ENCODE data around the gene STAT3.

The STAT3 gene

GRCh38 chr17:42289611-42290181 is 98.5 kb downstream of the STAT3 start:
- DNase-seq = no peak

GRCh38 chr17:42288803-42289610 is 99.2 kb downstream of the STAT3 start:
- peak; percentile 50 for DNase-seq

GRCh38 chr17:42287977-42288802 is 100.1 kb downstream of the STAT3 start, which contains the start of gene STAT5A:
TSS of gene STAT5A (plus strand) at chr17:42288498. CDS start at chr17:42289412, 914 bp downstream.
- peak; percentile 77 for DNase-seq

DNA sequence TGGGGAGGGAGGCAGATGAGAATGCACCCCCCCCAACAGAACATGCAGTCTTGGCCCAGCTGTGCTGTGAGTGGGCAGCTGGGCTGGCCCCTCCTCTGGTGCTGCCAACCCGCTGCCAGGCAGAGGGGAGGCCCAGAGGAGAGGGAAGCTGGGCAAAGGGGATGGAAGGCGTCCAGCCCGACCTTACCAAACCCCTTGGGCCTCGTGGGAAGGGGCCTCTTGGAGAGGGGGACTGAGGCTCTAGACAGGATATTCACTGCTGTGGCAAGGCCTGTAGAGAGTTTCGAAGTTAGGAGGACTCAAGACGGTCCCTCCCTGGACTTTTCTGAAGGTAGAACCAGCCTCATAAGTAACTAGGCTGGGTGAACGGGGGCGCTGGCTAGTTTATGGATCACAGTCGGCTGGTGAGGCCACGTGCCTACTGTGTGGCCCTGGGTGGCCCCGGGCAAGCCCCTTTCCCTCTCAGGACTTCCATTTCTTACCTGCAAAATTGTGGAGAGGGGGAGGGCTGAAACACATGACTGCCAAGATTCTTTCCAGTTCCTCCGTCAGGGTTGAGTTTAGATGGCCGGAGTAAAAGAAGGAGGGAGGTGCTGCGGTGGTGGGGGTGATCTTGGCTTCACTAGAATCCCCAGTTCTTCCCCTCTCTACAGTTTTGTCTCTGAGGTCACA is 100.8 kb downstream of the STAT3 start:
- peak; percentile 55 for DNase-seq

DNA sequence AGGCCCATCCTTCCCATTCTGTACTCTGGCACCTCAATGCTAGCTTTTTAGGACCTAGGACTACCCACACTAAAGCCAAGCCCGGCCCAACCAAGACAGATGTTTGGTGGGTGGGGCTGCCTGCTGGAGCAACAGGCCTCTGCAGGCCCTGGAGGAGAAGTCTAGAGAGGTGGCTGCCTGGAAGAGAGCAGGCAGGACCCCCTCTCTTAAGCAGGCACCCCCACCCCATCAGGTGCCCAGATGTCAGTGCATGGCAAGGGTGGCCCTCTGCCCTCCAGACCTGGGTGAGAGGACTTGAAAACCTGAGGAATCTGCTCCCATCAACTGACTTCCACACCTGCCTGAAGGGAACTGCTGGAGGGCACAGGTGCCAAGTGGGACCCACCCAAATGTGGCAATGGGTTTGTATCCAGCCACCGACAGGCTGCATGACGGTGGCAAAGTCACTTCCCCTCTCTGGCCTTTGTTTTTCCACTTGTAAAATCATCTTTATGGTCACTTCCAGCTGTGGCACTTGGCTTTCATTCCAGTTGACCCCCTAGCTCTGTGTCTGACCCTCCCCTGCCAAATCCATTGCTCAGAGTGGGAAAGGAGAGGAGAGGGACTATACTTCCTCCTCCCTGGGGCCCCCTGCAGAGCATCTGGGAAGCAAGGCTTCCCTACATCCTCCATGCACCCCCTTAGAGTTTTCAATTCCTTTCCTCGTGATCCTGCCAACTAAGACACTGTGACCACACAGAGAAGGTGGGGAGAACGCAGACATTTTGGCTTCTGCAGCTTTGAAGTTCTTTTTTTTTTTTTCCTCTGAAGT is 101.6 kb downstream of the STAT3 start:
- no peak for DNase-seq

GRCh38 chr17:42285346-42286050 is 102.7 kb downstream of the STAT3 start:
- no peak for DNase-seq

- DNase-seq = no peak
These were observed 103.7 kb downstream of the STAT3 start for GRCh38 chr17:42284566-42284965.

GRCh38 chr17:42284024-42284369 is 104.2 kb downstream of the STAT3 start:
- no peak for DNase-seq

DNA sequence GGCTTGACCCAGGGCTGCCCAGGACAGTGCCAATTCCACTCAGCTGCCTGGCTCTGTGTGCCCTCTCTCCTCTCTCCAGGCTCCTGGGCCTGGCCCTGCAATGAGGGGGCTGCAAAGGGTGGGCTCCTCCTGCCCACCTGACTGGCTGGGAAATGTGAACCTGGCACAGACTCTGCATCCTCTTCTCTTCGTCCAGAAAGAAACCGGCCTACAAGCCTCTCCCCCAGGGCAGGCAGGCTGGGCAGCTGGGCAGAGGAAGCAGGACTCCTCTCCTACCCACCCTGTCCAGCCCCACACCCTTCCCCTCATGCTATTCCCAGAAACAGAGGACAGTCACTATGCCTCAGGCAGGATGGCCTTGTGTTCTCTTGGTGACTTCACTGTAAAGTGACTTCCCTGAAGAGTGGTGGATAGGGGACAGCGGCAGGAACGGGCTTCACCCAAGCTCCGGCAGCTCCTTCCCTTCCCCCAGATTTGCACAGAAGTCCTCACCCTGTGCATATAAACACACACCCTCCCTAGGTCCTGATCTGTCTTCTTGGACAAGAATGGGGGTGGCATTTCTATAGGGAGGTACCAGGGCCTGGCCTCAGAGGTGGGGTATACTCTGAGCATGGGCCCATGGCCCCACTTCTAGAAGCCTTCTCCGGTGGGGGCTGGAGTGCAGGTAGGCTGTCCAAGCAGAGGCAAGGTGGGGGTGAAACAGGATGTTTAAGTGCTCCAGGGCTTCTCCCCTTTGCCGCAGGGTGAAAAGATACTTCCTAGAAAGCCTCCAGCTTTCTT is 104.8 kb downstream of the STAT3 start:
- DNase-seq = no peak

DNA sequence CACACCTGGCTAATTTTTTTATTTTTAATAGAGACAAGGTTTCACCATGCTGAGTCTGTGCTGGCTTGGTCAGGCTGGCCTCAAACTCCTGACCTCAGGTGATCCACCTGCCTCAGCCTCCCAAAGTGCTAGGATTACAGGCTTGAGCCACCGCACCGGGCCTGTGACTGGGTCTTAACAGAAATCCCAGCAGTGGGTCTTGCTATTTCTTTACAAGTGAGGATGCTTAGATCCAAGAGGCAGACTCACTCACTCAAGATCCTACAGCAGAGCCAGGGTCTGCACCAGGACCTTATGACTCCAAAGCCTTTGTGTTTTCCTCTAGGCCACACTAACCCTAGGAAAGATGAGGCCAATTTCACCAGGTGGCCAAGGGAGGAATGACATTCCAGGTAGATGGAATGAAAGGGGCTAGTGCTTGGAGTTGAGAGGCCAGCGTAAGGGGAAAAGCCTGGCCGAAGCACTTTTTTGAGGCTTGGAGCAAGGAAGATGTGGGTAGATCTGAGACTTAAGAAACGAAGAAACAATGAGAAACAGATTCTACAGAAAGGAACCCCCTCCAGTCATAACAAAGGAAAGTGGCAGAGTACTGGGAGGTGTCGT is 105.7 kb downstream of the STAT3 start:
- no peak for DNase-seq

GRCh38 chr17:42281571-42282096 is 106.6 kb downstream of the STAT3 start:
- no peak for DNase-seq

- no peak for DNase-seq
These were observed 108.2 kb downstream of the STAT3 start for GRCh38 chr17:42279776-42280630.

GRCh38 chr17:42277342-42277712 is 110.9 kb downstream of the STAT3 start:
- no peak for DNase-seq

DNA sequence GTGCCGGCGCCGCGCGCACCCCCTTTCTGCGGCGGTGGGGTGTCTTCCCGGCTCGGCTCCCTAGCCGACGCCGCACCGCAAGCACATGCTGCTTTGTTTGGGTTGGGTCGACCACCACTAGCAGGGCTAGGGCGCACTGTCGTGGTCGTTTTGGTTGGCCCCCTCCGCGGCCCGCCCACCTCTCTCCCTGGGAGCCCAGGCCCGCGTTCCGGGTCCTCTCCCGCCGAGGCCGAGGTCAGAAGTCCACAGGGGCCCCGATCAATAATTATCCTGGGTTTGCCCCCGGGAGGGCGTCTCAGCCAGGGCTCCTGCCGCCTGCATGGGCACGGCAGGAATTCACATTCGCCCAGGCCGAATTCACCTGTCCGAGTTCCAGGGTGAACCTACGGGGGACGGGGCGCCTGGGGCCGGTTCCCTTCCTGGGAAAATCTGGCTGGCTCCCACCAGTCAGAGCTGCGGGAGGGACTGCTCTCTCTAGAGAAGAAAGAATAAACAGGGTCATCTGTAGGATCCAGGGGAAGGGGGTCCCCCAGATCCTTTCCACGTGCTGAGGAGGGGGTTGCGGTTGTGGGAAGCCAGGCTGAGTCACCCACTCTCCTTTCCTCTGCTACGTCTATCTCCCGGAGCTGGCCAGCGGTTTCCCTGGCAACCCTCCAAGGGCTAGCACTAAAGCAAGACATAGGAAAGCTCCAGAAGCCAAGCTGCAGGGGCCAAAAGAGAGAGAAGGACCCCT is 111.5 kb downstream of the STAT3 start:
- no peak for DNase-seq

DNA sequence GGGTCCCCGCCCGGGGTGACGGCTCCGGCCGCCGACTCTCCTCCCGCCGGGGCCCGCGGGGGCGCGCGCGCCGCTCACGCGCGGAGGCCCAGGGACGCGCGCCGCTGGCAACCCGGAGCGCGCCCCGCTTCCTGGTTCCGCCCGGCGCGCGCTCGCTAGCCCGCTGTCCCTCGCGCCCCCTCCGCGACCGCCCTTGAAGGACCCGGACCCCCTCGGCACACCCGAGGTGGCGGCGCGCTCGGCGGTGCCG is 112.0 kb downstream of the STAT3 start, which contains the start of gene STAT5B:
Gene STAT5B, minus strand, starts transcription at position 33 of the 250 bp plus-strand sequence. CDS start 44,264 bp downstream, outside the sequence.
- DNase-seq = peak; percentile 67

GRCh38 chr17:42275527-42276358 is 112.5 kb downstream of the STAT3 start:
- DNase-seq = no peak

DNA sequence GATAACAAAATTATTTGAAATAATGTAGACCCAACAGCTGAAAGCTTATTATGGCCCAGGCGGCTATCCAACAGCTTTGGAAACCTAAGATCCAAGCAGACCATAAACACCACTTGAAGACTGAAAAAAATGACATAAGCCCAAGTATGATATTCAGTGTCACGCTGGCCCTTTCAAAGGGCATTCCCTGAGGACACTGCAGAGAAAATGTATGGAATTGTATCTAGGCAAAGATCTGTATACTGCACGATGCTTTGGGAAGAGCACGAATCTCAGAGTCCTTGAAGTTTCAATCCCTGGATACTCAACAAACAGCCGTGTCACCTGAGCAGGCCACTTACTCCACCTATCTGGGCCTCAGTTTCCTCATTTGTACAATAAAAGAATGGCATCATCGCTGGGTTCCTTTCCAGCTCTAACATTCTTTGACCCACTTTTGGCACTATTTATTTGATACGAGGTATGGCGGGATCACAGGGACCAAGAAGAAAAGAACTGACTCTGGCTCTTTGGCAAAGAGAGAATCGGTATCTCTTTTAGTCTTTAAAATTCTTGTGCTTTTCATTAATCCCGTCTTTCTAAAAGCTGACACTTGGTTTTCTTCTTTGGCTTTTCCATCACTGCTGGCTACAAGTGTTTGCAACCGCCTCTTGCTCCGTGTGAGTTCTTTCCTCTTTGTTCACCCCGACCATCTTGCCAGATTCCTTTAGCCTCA is 113.3 kb downstream of the STAT3 start:
- DNase-seq = no peak
